ENCODE data around the gene OR1A2.
"Not testable (repeated sequence)": the region's sequence is repeated elsewhere in the genome, so short reads cannot be mapped to it uniquely, and the experiment has no call there.

The OR1A2 gene, protein sequence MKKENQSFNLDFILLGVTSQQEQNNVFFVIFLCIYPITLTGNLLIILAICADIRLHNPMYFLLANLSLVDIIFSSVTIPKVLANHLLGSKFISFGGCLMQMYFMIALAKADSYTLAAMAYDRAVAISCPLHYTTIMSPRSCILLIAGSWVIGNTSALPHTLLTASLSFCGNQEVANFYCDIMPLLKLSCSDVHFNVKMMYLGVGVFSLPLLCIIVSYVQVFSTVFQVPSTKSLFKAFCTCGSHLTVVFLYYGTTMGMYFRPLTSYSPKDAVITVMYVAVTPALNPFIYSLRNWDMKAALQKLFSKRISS

GRCh38 chr17:3197219-3197618 lies at the start of gene OR1A2:
Gene OR1A2 (plus strand): TSS chr17:3197519. CDS start chr17:3197519, 0 bp downstream.
- no peak for DNase-seq

DNA sequence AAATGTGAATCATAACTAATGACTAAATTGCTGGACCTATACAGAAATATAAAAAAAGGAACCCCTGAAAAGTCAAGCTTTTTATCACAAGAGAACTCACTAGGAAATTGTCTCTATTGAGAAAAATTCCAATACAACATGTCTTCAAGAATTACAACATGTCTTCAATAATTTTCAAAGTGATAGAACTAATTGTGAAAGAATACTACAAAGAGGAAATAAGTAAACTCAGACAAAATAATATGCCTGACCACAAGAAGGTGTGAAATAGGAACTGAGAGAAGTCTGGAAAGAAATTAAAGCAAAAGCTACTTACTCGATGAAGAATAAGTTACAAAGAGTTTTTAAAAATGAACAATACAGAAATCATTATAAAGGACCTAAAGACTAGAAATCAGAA lies 40.1 kb upstream of the OR1A2 start:
- no peak for DNase-seq

- DNase-seq, result no peak
These were observed 29.7 kb upstream of the OR1A2 start for GRCh38 chr17:3167574-3167973.

DNA sequence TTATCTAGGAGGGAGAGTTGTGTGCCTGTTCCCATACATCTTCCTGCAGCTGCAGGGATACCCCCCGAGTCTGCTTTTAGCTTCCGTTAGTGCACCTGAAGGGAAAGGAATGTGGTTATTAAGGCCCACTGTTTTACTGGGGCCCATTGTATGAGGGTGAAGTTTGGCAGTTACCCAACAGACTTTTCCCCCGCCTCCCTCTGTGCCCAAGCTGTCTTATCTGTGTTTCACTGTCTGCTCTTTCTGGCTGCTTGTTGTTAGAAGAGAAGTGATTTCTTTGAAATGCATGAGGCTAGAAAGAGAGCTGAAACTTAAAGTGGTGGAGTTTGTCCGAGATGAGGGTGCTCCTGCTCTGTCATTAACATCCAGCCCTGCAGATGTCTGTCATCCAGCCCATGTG lies 7.4 kb upstream of the OR1A2 start:
- no peak for DNase-seq

DNA sequence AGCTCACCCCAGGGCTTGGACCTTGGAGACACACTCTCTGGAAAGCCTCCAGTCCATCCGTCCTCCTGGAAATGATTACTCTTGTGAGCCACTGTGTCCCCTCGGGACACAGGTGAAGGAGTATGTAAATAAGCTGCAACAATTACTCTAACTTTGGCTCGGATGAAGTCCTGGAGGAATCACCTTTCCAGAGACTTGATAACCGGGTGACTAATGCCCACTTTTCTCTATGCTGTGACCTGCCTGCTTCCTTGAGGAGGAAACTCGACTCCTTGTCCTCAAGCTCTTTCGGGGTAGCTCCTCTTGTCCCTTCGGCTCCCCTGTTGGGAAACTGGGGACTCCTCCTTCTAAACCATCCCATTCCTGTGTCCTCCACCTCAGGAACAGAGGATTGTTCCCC lies 10.0 kb downstream of the OR1A2 start, which contains the start of gene OR1A1:
TSS of gene OR1A1 (plus strand) at position 301 of the 400 bp plus-strand sequence. CDS start 7,954 bp downstream, outside the sequence.
- no peak for DNase-seq

DNA sequence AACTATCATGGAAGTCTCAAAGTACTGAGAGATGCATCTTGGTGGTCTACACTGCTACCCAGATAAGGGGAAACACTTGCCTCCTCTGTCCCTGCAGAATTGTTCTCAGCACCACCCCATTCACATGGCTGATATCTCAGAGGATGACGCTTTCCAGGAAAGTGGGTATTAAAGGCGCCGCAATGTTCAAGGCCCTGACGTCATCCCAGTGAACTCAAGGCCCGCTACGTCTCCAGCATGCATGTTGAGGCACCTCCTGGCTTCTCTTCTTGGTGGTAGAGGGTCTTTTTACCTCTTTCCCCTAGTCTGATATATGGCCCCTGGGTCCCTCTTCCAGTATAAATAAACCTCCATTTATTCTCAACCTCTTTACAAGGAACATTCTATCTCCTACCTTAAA lies 11.2 kb downstream of the OR1A2 start:
- DNase-seq, result no peak

DNA sequence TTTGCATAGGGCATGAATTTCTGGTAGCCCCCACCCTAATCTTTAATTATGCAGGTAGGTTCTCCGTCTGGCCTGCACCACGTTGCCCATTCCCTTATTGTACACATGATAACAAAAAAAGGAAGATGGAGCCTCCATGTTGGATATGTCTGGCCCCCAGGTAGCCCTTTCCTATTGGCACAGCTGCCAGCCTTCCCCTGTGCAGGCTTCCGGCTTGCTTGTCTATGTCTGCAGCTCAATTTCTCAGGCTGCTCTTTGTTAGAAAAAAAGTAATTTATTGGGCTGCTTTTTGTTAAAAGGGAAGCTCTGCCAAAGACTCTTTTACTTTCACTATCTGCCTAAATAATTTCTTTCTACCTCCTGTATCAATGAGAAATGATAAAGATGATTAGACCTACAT lies 15.7 kb downstream of the OR1A2 start:
- DNase-seq, result no peak

DNA sequence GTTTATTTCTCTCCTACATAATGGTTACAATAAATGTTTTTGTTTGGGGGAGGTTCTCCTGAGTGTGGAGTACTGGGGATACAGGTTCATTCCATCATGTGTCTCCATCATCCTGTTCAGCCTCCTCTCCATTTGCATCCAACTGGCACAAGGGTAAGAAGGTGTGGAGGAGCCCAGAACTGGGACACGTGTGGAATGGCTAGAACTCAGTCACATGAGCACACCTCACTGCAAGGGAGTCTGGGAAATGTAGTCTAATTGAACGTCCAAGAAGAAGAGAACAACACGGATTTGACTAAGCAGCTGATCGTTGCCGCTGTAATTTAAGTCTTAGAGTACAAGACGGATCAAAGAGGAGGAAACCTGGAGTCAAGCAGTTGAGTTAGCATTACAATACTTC lies 16.3 kb downstream of the OR1A2 start:
- no peak for DNase-seq

GRCh38 chr17:3219978-3220377 lies 22.7 kb downstream of the OR1A2 start:
- DNase-seq, result not testable (repeated sequence)

GRCh38 chr17:3221850-3222249 lies 24.5 kb downstream of the OR1A2 start:
- no peak for DNase-seq

DNA sequence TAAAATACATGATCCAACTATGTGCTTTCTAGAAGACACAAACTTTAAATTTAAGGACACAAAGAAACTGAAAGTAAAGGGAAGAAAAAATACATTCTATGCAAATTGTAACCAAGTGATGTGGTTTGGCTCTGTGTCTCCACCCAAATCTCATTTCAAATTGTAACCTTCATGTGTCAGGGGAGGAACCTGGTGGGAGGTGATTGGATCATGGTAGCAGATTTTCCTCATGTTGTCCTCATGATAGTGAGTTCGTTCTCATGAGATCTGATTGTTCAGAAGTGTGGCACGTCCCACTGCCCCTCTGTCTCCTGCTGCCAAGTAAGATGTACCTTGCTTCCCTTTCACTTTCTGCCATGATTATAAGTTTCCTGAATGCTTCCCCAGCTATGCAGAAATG lies 25.2 kb downstream of the OR1A2 start:
- DNase-seq, result no peak

- not testable (repeated sequence) for DNase-seq
These were observed 27.5 kb downstream of the OR1A2 start for GRCh38 chr17:3224721-3225352.

DNA sequence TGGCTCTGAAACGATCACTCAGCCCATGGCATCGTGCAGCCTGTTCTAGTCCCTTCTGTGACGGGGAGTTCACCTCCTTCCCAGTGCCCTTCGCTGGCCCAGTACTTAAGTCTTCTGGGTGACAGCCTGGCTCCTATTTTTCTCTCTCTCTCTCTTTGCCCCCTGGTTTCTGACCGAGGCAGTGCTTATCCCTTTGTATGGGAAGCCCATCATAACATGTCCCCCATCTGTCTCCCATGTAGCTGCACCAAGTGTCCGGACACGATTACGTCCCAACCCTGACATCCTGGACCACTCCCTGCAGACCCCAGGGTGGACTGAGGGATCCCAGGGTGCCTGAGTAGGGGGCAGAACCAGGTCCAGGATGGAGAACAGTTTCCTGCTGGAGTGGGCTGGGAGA lies 35.0 kb downstream of the OR1A2 start:
- DNase-seq, result not testable (repeated sequence)

GRCh38 chr17:3238685-3239084 lies 41.4 kb downstream of the OR1A2 start:
- DNase-seq, result not testable (repeated sequence)

DNA sequence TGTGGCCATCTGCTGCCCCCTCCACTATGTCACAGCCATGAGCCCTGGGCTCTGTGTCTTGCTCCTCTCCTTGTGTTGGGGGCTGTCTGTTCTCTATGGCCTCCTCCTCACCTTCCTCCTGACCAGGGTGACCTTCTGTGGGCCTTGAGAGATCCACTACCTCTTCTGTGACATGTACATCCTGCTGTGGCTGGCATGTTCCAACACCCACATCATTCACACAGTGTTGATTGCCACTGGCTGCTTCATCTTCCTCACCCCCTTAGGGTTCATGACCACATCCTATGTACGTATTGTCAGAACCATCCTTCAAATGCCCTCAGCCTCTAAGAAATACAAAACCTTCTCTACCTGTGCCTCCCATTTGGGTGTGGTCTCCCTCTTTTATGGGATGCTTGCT lies 43.7 kb downstream of the OR1A2 start:
- DNase-seq, result not testable (repeated sequence)

DNA sequence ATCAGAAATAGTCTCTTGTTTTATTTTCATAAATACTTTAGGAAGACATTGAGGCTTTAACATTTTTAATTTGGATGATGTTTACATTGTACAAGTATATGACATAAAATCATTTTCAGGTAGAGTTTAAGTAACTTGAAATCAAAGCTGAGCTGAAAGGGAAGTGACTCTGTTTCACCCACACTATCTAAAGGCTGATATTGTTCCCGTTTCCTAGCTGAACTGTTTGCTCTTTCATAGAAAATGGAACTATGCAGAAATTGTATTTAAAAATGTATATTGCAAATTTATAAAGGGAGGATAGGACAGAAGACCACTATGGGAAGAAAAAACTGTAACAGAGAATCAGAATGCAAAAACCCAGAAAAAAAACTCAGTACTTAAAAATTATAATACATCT lies 47.5 kb downstream of the OR1A2 start:
- DNase-seq, result not testable (repeated sequence)

All from NCI-H187 treated with DMSO at 0.1 percent for 48 hours (cell line).